Spleen (tissue), 11 donors: ENCODE measurements around the gene CDKN2D. TPM values are rescaled to one million over a fixed set of nuclear protein-coding genes. Genes with fewer than 3 reads are reported as not detected.
A peak's percentile ranks its signal among the peaks of the same experiment; 100 is the strongest.

ENCODE experiments used
- DNase-seq: peaks from one replicate; pipeline ENCODE4 v3.0.0-alpha.2; 2020
- H3K27ac ChIP-seq, 8 donors: fragments of 200-600 bp; sonication (generic) in 7 of 8; 1 replicate in 4 of 8; 2 replicates in 4 of 8; pipeline versions ENCODE4 v1.5.0 to v1.8.0; 2016 to 2021; ENCODE audit warnings: inconsistent platforms in 4 of 8, mild to moderate bottlenecking in 4 of 8, moderate library complexity in 1 of 8
- H3K27me3 ChIP-seq, 7 donors: fragments of 200-600 bp; sonication (generic) in 6 of 7; replicated peaks in 1 of 7; 1 replicate in 4 of 7; 2 replicates in 3 of 7; pipeline versions ENCODE4 v1.5.0 to v1.8.0; 2016 to 2021; ENCODE audit warnings: inconsistent platforms in 3 of 7, mild to moderate bottlenecking in 1 of 7
- H3K36me3 ChIP-seq, 6 donors: fragments of 200-600 bp; sonication (generic) in 5 of 6; 1 replicate in 4 of 6; 2 replicates in 2 of 6; pipeline versions ENCODE4 v1.5.0 to v1.8.0; 2016 to 2021; ENCODE audit warnings: inconsistent platforms in 2 of 6
- H3K4me1 ChIP-seq, 6 donors: fragments of 200-600 bp; sonication (generic) in 5 of 6; 1 replicate in 3 of 6; 2 replicates in 3 of 6; pipeline versions ENCODE4 v1.5.0 to v1.8.0; 2016 to 2021; ENCODE audit warnings: inconsistent platforms in 3 of 6
- H3K4me3 ChIP-seq, 8 donors: fragments of 200-600 bp; sonication (generic) in 7 of 8; 1 replicate in 4 of 8; 2 replicates in 4 of 8; pipeline versions ENCODE4 v1.5.0 to v1.8.0; 2016 to 2021; ENCODE audit warnings: inconsistent platforms in 4 of 8, mild to moderate bottlenecking in 4 of 8, moderate library complexity in 2 of 8
- H3K9me3 ChIP-seq, 8 donors: fragments of 200-600 bp; sonication (generic) in 7 of 8; 1 replicate in 4 of 8; 2 replicates in 4 of 8; pipeline versions ENCODE4 v1.5.0 to v1.8.0; 2016 to 2021; ENCODE audit warnings: inconsistent platforms in 4 of 8
- CTCF ChIP-seq, 11 experiments: fragments of 200-600 bp in 7 of 11; fragments of 450-650 bp in 4 of 11; sonication (generic) in 4 of 11; IDR thresholded peaks in 8 of 11; conservative IDR thresholded peaks in 3 of 11; 1 replicate in 7 of 11; 2 replicates in 4 of 11; pipeline versions ENCODE4 v1.4.0 to v1.8.0; 2016 to 2021; ENCODE audit warnings: antibody characterized with exemption in 11 of 11, inconsistent platforms in 4 of 11, mild to moderate bottlenecking in 1 of 11
- POLR2A ChIP-seq, 3 donors: fragments of 450-650 bp; IDR thresholded peaks; one replicate each; pipeline ENCODE4 v1.5.1; 2017; ENCODE audit warnings: antibody characterized with exemption in 3 of 3, mild to moderate bottlenecking in 1 of 3
- POLR2AphosphoS5 ChIP-seq, 3 donors: sonication (generic); formaldehyde crosslinking; IDR thresholded peaks; one replicate each; pipeline ENCODE4 v1.5.1; 2017; ENCODE audit warnings: antibody characterized with exemption in 3 of 3
- WGBS, 5 donors: extraction: QIAGEN DNeasy Blood & Tissue Kit in 3 of 5; methylation state at CpG; one replicate each; pipeline versions ENCODE4 v1.1.5 to v1.1.7; 2013 to 2018; 5-methylcytosine and 5-hydroxymethylcytosine counted together
- intact Hi-C: fragments of 100-400 bp; cut with DNase I; formaldehyde crosslinking; loops from one replicate; pipeline ENCODE4 v1.15.0; 2023; ENCODE audit warnings: low total_unique reads
- polyA plus RNA-seq, 3 donors: library from polyadenylated mRNA; stranded (reverse); fragments of 200-250 nt; gene quantifications; one replicate each; pipeline ENCODE4 v1.2.1, GENCODE V29; 2013
- total RNA-seq, 7 donors: library from RNA; depleted of rRNA in 3 of 7; stranded (reverse); fragments of >200 nt in 3 of 7; fragmentation: NEBNext Ultra II Directional in 4 of 7; extraction: Animal tissue kit (Norgen Biotek cat#: 25700) in 4 of 7; gene quantifications; one replicate each; pipeline versions ENCODE4 v1.1.0 to v1.2.1, GENCODE V29; 2016 to 2021
- donor health status: healthy with polysubstance abuse.
- donor health status: DM: no; HTN: no; CAD: no; lungs with moderate emphysema.
- donor health status: DM: no; HTN: no; CAD: no.
- donor health status: Bipolar disorder and iron deficiency.
- donor health status: healthy.
- donor health status: DM: no; HTN: no; CAD: no.
- donor health status: DM: yes; HTN: yes; CAD: no.

CDKN2D gene
- total and polyA plus RNA-seq, 10 donors = 24.7 to 69.6 (median 34.4) TPM

GRCh38 chr19:10555610-10555973 is 13.2 kb downstream of the CDKN2D start:
- no peak for DNase-seq
- Histone ChIP-seq H3K4me1 (peaks cover 23 to 63% (median 42%) of the 10 kb centered on the region in 6 donors), H3K9me3 (no peaks in the 10 kb centered on the region), H3K27ac (peak overlapping the region in 6 of 8 donors; percentile 4 to 87 (median 72)), H3K36me3 (peaks cover 0 to 100% (median 96%) of the 10 kb centered on the region in 6 donors), H3K4me3 (no peak overlapping the region), H3K27me3 (no peaks in the 10 kb centered on the region)
- TF ChIP-seq POLR2AphosphoS5 (IDR thresholded peaks at IDR 0.05) (no peak), CTCF (IDR thresholded peaks at IDR 0.05 in 8 of 11, conservative IDR thresholded peaks at IDR 0.05 in 3 of 11) (no peak), POLR2A (IDR thresholded peaks at IDR 0.05) (no peak)
- WGBS, 5 donors = 47 to 64% (median 55%) methylated on average over 7 of the region's 7 CpGs
- intact Hi-C loops = no loop called here

GRCh38 chr19:10554760-10555609 is 13.8 kb downstream of the CDKN2D start:
- intact Hi-C loops = no loop called here
- Histone ChIP-seq H3K9me3 (no peaks in the 10 kb centered on the region), H3K27me3 (no peaks in the 10 kb centered on the region), H3K4me1 (peaks cover 23 to 68% (median 42%) of the 10 kb centered on the region in 6 donors), H3K27ac (peak overlapping the region in 7 of 8 donors; percentile 4 to 87 (median 71)), H3K36me3 (peaks cover 0 to 100% (median 96%) of the 10 kb centered on the region in 6 donors), H3K4me3 (no peak overlapping the region)
- TF ChIP-seq CTCF (IDR thresholded peaks at IDR 0.05 in 8 of 11, conservative IDR thresholded peaks at IDR 0.05 in 3 of 11) (no peak), POLR2AphosphoS5 (IDR thresholded peaks at IDR 0.05) (peak in 1 of 3 donors; percentile 57)
- 86 to 90% (median 88%) methylated on average over 25 to 30 of the region's 30 CpGs for WGBS, 5 donors
- DNase-seq = no peak

GRCh38 chr19:10553943-10554381 is 14.8 kb downstream of the CDKN2D start:
- WGBS, 5 donors = 9 to 41% (median 20%) methylated on average over 9 to 12 of the region's 12 CpGs
- DNase-seq = peak; percentile 92
- Histone ChIP-seq H3K27me3 (no peaks in the 10 kb centered on the region), H3K36me3 (peaks cover 0 to 100% (median 96%) of the 10 kb centered on the region in 6 donors), H3K4me1 (peaks cover 23 to 73% (median 42%) of the 10 kb centered on the region in 6 donors), H3K27ac (peak overlapping the region; percentile 43 to 87 (median 69)), H3K9me3 (no peaks in the 10 kb centered on the region), H3K4me3 (peak overlapping the region in 2 of 8 donors; percentile 10 to 22)
- TF ChIP-seq POLR2AphosphoS5 (IDR thresholded peaks at IDR 0.05) (peak; percentile 49 to 82 (median 70)), POLR2A (IDR thresholded peaks at IDR 0.05) (no peak)
- intact Hi-C loops = no loop called here

- no peak for TF ChIP-seq POLR2AphosphoS5 (IDR thresholded peaks at IDR 0.05)
- TF ChIP-seq CTCF (IDR thresholded peaks at IDR 0.05 in 8 of 11, conservative IDR thresholded peaks at IDR 0.05 in 3 of 11) = no peak
- TF ChIP-seq POLR2A (IDR thresholded peaks at IDR 0.05) = no peak
- intact Hi-C loops = no loop called here
- Histone ChIP-seq H3K4me3 (no peak overlapping the region), H3K36me3 (peaks cover 0 to 100% (median 96%) of the 10 kb centered on the region in 6 donors), H3K27ac (peak overlapping the region; percentile 43 to 87 (median 69)), H3K27me3 (no peaks in the 10 kb centered on the region), H3K4me1 (peaks cover 23 to 76% (median 42%) of the 10 kb centered on the region in 6 donors), H3K9me3 (no peaks in the 10 kb centered on the region)
- DNase-seq = peak; percentile 79
- 42 to 59% (median 53%) methylated on average over 10 to 13 of the region's 13 CpGs for WGBS, 5 donors
These were observed 15.6 kb downstream of the CDKN2D start for GRCh38 chr19:10553087-10553667.
